GM19395 (cell line): Measurements from ENCODE around the gene RSPH1.
"Not testable (repeated sequence)": the region's sequence is repeated elsewhere in the genome, so short reads cannot be mapped to it uniquely, and the experiment has no call there.

Source experiments
- ATAC-seq: cut with Tn5 transposase; IDR thresholded peaks from one replicate; pipeline ENCODE4 v1.9.1; 2021; ENCODE audit warnings: mild to moderate bottlenecking, moderate library complexity; ENCODE audit not compliant: unreplicated experiment

Gene RSPH1

DNA sequence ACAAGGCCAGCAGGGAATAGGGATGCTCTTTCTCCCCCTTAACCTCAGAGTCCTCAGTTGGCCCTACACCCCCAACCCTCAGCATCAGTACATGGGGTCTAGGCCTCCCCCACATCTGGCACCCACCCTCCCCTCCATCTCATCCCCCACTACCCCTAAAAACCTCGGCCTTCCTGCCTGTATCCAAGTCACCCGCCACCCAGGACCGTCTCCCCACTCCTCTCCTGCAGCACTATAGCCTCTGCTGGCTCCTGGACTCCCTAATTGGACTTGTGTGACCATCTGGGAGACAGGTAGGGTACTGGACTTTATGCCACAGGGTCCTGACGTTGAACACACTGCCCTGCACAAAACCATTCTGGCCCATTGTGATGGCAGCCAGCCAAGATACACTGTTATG, 6.0 kb downstream of the RSPH1 start:
- ATAC-seq = no peak

DNA sequence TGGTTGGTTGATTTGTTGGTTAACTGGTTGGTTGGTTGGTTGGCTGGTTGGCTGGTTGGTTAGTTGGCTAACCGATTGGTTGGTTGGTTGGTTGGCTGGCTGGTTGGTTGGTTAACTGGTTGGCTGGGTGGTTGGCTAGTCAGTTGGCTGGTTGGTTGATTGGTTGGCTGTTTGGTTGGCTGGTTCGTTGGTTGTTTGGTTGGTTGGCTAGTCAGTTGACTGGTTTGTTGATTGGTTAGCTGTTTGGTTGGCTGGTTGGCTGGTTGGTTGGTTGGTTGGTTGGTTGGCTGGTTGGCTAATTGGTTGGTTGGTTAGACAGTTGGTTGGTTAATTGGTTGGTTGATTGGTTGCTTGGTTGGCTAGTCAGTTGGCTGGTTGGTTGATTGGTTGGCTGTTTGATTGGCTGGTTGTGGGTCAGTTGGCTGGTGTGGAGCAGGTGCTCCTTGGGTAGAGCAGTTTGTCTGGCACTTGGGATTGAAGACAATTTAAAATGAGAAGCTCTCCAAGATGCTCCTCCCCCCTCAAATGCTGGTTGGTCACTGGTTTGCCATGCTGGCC, 6.9 kb downstream of the RSPH1 start:
- ATAC-seq = no peak

DNA sequence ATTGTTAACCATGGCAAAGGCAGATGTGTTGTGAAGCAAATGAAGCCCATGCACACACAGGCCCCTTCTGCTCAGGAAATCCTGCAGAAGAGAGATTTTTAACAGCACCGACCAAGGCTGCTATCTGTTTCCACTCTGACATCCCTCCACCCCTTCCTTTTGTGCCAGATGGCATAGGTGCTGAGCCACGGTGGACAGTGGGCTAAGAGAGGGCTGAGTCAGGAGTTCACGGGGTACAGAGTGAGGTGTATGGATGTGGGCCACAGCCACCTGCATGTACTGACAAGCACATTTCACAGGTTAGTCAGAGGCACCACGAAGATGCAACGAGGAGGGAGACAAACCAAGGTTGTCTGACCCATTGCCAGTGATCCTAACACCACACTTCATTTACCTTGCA, 9.5 kb downstream of the RSPH1 start:
- ATAC-seq = no peak

DNA sequence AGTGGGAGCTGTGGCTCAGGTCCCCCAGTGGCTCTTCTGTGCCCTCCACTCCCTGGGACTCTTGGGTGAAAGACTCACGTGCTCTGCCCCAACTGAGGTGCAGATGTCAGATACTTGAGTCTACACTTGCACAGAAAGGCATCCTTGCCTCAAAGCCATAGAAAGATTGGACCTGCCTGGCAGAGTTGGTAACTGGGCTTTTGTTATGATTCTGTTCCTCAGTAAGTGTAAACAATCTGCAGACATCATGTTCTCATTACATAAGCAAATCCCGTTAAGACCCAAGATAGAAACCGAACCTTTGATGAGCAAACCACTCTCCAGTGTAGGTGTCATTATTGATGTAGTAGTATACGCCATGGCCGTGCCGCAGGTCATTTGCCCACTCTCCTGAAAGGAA, 10.0 kb downstream of the RSPH1 start:
- no peak for ATAC-seq

DNA sequence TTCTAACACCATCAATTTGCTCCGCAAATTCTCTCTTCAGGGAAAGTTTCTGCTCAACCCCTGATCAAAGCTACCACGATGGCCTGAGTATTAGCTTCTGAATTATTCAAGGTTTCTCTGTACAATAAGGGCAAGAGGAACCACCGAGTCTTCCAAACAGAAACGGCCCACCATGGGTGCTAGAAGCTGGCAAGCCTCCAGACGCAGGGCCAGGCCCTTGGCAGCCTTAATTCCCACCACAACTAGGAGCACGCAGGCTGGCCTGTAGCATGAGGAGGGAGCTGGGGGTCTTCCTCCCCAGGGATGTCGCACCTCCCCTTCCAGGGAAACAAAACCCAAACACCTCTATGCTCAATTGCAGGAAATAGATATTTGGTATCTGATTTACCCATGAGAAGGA, 11.1 kb downstream of the RSPH1 start:
- ATAC-seq = no peak

DNA sequence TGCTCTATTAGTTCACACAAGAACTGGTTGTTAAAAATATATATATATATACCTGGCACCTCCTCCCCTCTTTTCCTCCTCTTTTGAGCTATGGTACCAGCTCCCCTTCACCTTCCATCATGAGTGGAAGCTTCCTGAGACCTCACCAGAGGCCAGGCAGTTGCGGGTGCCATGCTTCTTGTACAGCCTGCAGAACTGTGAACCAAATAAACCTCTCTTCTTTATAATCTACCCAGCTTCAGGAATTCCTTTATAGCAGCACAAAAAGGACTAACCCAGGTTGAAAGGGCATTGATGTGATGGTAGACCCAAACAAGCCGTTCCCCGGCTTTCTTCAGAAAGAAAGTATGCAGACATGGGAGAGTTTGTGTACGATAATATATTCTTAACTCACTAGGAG, 14.9 kb downstream of the RSPH1 start:
- ATAC-seq = no peak

DNA sequence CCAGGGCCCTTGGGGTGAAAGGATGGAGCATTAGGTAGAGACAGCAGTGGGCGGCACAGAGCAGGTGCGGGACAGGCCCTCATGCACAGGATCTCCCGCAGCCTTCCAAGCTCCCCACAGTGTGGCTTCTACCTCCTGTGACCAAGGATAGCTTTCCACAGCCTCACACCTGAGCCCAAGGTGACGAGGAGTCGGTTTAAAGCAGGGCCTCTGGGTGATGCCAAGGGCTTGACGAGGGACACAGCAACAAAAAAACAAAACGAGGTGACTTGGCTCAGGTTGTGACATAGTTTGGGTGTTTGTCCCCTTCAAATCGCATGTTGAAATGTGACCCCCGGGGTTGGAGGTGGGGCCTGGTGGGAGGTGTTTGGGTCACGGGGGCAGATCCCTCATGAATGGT, 15.3 kb downstream of the RSPH1 start:
- no peak for ATAC-seq

DNA sequence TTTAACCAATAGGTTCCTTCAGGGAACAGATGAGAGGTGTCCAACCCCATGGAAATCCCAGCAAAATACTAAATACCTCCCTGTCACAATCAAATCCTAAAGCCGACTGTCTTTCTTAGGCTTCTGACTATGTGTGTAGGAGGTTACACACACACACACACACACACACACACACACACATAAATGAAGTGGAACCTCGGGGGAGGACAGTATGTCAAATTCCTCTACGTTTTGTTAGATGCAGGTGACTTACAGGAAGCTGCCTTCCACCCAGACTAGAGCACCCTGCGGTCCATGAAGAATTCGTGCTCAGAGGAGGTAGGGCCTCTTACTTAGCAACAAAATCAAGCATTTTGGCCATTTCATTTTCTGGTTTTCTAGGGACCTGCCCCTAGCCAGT, 16.4 kb downstream of the RSPH1 start:
- ATAC-seq = no peak

DNA sequence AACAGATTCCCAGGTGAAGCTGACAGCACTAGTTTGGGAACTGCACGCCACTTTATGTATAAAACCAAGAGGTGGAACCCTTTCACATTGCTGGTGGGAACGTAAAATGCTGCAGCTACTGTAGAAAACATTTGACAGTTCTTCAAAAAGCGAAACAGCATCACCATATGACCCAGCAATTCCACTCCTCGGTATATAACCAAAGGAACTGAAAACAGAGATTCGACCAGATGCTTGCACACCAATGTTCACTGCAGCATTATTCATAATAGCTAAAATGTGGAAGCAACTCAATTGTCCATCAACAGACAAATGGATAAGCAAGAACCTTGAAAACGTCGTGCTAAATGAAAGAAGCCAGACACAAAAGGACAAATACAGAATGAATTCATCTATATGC, 17.5 kb downstream of the RSPH1 start:
- peak; percentile 58 for ATAC-seq

DNA sequence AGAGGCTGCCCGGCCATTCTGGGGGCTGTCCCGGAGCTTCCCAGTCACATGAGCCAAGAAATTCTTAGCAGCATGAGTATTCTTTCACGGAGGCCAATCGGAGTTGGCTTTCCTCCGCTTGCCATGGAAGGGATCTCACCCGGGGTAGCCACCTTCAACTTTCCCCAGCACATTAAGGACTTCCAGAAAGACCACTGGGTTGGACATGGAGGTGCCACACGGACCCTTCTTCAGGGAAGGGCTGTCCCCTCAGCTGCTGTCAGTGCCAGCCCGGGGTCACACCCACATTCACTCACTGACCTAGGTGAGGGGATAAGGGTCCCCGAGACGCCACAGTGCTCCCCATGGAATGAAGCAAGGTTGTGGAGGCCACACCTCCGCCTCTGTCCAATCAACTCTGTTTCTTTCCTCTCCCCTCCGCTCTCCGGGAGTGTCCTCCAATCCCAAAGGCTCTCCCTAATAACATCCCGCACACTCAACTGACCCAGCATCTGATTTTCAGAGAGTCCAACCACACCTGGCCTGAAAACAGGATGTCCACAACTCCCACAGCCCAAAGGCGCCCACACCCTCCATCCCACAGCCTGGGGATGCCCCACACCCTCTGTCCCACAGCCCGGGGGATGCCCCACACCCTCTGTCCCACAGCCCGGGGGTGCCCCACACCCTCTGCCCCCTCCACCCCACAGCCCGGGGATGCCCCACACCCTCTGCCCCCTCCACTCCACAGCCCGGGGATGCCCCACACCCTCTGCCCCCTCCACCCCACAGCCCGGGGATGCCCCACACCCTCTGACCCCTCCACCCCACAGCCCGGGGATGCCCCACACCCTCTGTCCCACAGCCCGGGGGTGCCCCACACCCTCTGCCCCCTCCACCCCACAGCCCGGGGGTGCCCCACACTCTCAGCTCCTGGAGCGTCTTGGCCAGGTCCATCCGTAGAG, 19.4 kb downstream of the RSPH1 start:
- no peak for ATAC-seq

DNA sequence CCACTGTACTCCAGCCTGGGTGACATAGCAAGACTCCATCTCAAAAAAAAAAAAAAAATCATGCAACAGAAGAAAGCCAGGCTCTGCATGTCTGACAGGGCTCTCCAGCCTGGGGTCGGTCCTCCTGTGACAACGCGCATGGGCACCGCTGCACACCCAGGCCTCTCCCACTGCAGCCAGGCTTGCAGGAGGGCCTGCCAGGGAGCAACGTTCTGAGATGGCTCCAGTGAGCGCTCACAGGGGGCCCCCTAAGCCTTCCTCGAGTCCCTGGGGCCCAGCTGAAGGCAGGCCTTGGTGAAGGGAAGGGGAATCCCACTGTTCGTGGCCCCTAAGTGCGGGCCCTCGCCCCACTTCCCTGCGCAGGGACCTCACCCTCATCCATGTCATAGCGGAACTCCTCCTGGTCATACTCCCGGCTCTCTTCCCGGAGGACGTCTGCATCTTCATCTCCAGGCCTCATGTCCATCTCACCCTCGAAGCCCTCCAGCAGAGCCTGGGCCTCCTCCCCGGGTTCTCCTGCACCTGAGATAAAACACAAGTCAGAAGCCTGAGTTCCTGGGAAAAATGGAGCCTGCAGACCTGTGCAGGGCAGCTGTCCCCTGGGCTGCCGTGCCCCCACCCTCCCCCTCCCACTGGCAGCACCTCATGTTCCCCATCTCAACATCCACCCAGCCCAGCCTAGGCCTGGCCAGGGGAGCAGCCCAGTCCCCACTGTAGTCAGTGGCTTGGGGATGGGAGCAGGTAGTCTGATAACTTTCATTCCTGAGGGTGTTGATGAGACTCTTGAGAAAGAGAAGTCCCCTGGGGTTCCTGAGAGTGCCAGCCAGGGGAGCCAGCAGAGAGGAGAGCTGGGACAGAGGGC, 20.3 kb downstream of the RSPH1 start:
- no peak for ATAC-seq

DNA sequence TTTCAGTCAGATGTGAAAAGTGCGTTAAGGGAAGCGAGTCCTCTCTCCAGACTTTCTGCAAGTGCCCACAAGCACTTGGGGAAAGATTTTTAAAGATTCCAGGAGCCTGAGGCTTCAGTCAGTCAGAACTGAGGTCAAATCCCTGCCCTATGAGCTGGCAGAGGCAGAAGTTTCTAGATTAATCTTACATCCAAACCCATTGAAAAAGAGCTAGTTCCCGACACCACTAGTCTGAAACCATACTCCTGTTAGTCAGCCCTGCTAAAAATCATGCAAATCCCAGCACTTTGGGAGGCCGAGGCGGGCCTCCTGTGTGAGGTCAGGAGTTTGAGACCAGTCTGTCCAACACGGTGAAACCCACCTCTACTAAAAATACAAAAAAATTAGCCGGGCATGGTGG, 21.0 kb downstream of the RSPH1 start:
- no peak for ATAC-seq

DNA sequence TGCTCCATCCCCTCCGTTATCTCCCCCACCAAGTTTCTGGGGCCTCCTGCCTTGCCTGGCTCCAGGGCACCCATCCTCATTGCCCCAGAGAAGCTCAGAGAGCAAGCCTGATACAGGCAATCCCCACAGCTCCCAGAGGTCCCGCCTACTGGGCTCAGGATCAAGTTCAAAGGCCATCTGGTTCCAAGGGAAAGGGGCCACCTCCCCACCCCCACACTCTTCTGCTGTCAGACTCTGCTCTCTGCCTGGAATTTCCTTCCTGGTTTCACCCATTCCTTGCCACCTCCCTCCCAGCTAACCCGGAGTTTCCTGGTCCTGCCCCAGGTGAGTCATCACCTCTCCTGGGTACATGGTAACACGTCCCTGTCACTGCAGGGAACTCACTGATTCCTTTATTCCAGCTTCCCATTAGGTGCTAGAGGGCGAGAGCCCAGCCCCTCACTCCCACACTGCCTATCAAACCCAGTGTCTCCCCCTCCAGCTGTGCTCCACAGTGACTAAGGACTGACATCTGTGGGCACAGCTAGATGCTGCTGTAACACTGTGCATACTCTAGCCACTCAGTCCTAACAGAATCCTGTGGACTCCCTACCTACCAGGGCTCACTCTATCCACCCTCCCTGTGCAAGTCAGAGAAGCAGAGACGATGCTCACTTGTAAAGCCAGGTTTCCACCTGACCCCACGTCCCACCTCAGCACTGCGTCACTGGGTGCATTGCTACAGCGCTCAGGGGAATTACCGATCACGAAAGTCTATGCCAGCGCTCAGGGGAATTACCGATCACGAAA, 21.8 kb downstream of the RSPH1 start:
- ATAC-seq = peak; percentile 54

DNA sequence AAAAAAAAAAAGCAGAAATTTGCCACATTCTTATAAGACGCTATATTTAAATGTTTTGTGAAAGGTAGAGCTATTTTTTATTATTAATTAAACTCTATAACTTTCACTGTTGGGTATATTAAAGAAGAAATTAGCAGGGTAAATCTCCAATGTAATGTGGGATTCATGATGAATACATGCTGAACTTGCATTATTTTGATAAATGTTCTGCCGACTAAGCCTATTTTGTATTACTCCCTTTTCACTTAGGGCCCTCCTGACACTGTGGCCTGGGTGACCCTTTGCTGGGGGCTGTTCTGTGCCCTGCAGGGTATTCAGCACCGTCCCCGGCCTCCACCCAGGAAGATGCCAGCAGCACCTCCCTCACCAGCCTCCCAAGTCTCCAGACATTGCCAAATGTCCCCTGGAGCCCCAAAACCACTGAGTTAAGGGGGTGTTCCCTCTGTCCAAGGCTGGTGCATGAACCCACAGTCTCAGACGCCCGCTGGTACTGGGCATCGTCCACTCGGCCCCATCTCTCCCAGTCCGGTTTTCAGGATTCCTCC, 22.5 kb downstream of the RSPH1 start:
- no peak for ATAC-seq

DNA sequence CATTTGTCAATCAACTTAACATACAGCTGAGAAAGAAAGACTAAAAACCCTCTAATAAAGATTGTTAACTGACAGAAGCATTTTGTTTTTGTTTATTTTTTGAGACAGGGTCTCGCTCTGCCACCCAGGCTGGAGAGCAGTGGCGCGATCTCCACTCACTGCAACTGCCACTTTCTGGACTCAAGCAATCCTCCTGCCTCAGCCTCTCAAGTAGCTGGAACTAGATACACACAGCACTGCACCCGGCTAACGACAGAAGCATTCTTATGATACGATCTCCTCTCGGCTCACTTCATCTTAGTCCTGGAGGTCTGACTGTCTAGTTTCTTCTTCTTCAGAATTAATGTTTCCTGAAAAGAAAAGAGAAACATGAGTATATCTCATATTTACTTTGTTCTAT, 23.5 kb downstream of the RSPH1 start:
- ATAC-seq = no peak

DNA sequence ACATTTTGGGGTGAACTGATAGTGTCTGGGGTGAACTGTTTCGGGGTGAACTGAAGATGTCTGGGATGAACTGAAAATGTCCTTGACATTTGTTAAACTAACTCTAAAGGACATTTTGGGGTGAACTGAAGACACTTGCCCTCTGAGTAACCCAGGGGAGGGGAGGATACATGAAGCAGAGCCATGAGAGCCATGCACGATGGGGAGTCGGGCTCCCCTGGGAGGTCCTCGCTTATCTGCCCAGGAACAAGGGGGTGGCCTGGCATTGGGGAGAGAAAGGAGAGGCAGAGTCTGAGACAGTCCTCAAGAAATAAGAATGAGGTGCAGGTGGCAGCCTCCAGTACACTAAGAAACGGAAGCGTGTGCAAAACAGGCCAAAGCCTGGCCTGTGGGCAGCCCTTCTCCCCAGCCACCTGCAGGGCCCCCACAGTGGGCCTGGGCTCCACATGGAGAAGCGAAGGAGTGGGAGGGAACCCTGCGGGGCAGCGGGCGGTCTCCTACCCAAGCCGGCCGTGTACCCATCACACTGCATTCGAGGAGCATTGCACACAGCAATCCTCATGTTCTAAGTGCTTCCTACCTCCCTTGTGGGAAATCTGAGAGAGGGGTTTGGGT, 24.2 kb downstream of the RSPH1 start:
- no peak for ATAC-seq

DNA sequence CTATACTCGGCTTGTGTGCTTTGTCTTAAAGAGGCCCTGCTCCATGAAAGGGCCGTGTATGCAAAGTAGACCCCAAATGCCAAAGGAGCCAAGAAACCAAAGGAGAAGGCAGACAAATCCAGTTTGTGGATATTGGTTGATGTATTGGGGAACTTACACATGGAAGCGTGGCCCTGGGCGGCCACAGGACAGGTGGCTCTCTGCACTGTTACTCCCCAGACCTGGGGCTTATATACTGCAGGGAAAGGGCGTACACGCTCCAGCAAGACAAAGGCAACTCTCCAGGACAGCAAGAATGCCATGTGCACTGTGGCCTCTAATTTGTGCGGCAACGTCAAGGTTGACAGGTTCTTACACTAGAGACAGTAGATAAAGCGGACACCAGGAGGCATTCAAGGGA, 24.8 kb downstream of the RSPH1 start:
- ATAC-seq = no peak

DNA sequence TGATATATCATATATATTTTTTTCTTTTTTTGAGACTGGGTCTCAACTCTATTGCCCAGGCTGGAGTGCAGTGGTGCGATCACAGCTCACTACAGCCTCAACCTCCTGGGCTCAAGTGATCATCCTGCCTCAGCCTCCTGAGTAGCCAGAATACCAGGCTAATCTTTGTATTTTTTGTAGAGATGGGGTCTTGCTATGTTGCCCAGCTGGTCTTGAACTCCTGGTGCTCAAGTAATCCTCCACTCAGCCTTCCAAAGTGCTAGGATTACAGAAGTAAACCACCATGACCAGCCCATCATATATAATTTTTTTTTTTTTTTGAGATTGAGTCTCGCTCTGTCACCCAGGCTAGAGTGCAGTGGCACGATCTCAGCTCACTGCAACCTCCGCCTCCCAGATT, 26.3 kb downstream of the RSPH1 start:
- not testable (repeated sequence) for ATAC-seq

DNA sequence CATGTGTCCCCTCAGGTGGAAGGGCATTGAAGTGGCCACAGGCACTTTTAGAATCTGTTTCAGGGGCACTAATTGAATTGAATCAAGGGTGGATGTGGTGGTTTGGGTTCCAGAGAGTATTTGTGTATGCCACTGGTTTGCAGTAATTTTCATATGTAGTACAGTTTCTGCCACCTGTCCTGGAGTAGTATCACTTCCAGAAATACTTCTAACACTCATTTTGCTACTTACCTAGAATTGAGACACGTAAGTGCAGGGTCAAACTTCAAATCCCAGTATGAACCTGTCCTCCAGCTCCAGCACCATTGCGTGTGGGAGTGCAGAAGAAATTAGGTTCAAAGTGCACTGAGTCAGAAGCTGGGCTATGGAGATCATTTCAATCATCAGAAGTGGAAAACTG, 26.8 kb downstream of the RSPH1 start:
- ATAC-seq = peak; percentile 45

DNA sequence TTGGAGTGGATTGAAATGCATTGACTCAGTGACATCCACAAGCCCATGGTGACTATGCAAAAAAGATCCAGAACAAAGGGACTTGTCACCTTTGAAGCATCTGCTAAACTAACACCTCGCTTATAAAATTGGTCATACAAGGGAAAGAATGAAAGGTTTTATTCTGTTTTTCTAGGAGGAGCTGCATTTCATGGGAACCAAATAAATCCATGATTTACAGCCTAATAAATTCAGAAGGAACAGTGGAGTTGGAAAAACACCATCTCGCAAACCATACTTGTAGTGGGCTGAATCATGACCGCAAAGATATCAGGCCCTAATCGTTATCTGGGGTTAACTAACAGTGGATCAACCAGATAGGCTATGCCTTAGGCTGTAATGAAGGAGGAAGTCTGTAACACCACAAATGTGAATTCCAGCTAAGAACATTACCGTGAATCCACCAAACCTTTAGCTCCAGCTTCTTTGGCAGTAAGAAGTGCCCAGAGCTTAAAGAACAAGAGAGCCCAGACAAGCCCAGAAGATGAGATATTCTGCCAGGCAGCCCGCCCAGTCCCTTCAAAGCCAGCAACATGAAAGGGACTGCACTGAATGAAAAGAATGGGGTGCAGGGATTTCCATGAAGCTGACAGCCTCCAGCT, 27.4 kb downstream of the RSPH1 start:
- no peak for ATAC-seq
